GM23338 (cell line): ENCODE results near the gene WWC1. TPM values are rescaled to one million over a fixed set of nuclear protein-coding genes. Genes with fewer than 3 reads are reported as not detected.

Experiments
- ATAC-seq: fragments of 200-7000 bp; cut with Tn5 transposase; 3 replicates; pipeline ENCODE4 v1.9.1; 2020
- DNase-seq: peaks from one replicate; pipeline ENCODE4 v3.0.0-alpha.2; 2015; ENCODE audit warnings: low spot score
- H2AFZ ChIP-seq: fragments of 200-600 bp; sonication (generic); 2 replicates; pipeline ENCODE4 v1.8.0; 2016; ENCODE audit warnings: antibody characterized with exemption, mild to moderate bottlenecking, moderate library complexity
- H3F3A ChIP-seq: fragments of 200-600 bp; sonication (generic); replicated peaks from 2 replicates; pipeline ENCODE4 v1.8.0; 2017; ENCODE audit warnings: antibody characterized with exemption, mixed run types, low read depth
- H3K27ac ChIP-seq: fragments of 200-600 bp; sonication (generic); 2 replicates; pipeline ENCODE4 v1.6.1; 2016; ENCODE audit warnings: low read depth
- H3K27me3 ChIP-seq: fragments of 200-600 bp; sonication (generic); 2 replicates; pipeline ENCODE4 v1.8.0; 2016; ENCODE audit warnings: mild to moderate bottlenecking, mixed run types, moderate library complexity; ENCODE audit not compliant: insufficient read depth
- H3K36me3 ChIP-seq: fragments of 200-600 bp; sonication (generic); 2 replicates; pipeline ENCODE4 v1.8.0; 2016; ENCODE audit warnings: mild to moderate bottlenecking; ENCODE audit not compliant: insufficient read depth
- H3K4me1 ChIP-seq: fragments of 200-600 bp; sonication (generic); 2 replicates; pipeline ENCODE4 v1.8.0; 2016; ENCODE audit warnings: mild to moderate bottlenecking, moderate library complexity; ENCODE audit not compliant: insufficient read depth
- H3K4me2 ChIP-seq: fragments of 200-600 bp; sonication (generic); 2 replicates; pipeline ENCODE4 v1.7.1; 2017; ENCODE audit warnings: mixed run types
- H3K4me3 ChIP-seq: fragments of 200-600 bp; sonication (generic); 2 replicates; pipeline ENCODE4 v1.6.1; 2016; ENCODE audit warnings: mixed run types
- H3K79me2 ChIP-seq: fragments of 200-600 bp; sonication (generic); replicated peaks from 2 replicates; pipeline ENCODE4 v1.8.0; 2017; ENCODE audit warnings: mild to moderate bottlenecking; ENCODE audit not compliant: insufficient read depth
- H3K9me2 ChIP-seq: fragments of 200-600 bp; sonication (generic); 2 replicates; pipeline ENCODE4 v1.8.0; 2017; ENCODE audit not compliant: insufficient read depth
- H4K20me1 ChIP-seq: fragments of 200-600 bp; sonication (generic); replicated peaks from 2 replicates; pipeline ENCODE4 v1.8.0; 2017; ENCODE audit warnings: mild to moderate bottlenecking; ENCODE audit not compliant: insufficient read depth
- H3K27ac Mint-ChIP-seq: 2 replicates; pipeline ENCODE4 v1.8.0; 2020; ENCODE audit warnings: inconsistent platforms, mild to moderate bottlenecking, moderate library complexity, mixed read lengths
- H3K27me3 Mint-ChIP-seq: 3 replicates; pipeline ENCODE4 v1.8.0; 2022; ENCODE audit warnings: low read depth, mild to moderate bottlenecking, moderate library complexity, mixed read lengths, inconsistent platforms; ENCODE audit not compliant: insufficient read depth, poor library complexity
- H3K36me3 Mint-ChIP-seq: 3 replicates; pipeline ENCODE4 v1.8.0; 2021; ENCODE audit warnings: low read depth, mild to moderate bottlenecking, inconsistent platforms, moderate library complexity, mixed read lengths
- H3K4me1 Mint-ChIP-seq: 3 replicates; pipeline ENCODE4 v1.8.0; 2020; ENCODE audit warnings: mild to moderate bottlenecking, inconsistent platforms, mixed read lengths
- H3K4me3 Mint-ChIP-seq: 3 replicates; pipeline ENCODE4 v1.8.0; 2021; ENCODE audit warnings: moderate library complexity, mild to moderate bottlenecking, inconsistent platforms, mixed read lengths
- H3K9me3 Mint-ChIP-seq: 3 replicates; pipeline ENCODE4 v1.8.0; 2020; ENCODE audit warnings: moderate library complexity, mild to moderate bottlenecking, inconsistent platforms, mixed read lengths
- NANOG ChIP-seq: IDR thresholded peaks from 2 replicates; pipeline ENCODE4 v1.6.1; 2016; ENCODE audit warnings: antibody characterized with exemption, borderline replicate concordance
- REST ChIP-seq: IDR thresholded peaks from one replicate; pipeline ENCODE4 v1.6.1; 2018; ENCODE audit warnings: antibody characterized with exemption; ENCODE audit not compliant: unreplicated experiment
- ZNF462 ChIP-seq: fragments of 250-450 bp; sonication (Bioruptor Pico); IDR thresholded peaks from 2 replicates; pipeline ENCODE4 v1.5.0; 2020; ENCODE audit warnings: mild to moderate bottlenecking, moderate library complexity
- polyA plus RNA-seq: library from polyadenylated mRNA; unstranded; fragments of >200 nt; fragmentation: Nextera tagmentation; extraction: Ambion mirVana; gene quantifications from 2 replicates; pipeline ENCODE4 v1.2.1, GENCODE V29; 2016
- total RNA-seq: library from RNA; depleted of rRNA; stranded (reverse); fragments of >200 nt; shearing (Covaris generic); gene quantifications from 2 replicates; pipeline ENCODE4 v1.2.3, GENCODE V29; 2014

Gene WWC1
- total and polyA plus RNA-seq, 2 experiments from 2014 or later, result 25.4 to 27.8 TPM

- Mint-ChIP-seq H3K27ac (no peak overlapping the region), H3K36me3 (no peaks in the 10 kb centered on the region), H3K4me1 (peaks cover 35% of the 10 kb centered on the region), H3K4me3 (no peak overlapping the region), H3K9me3 (no peaks in the 10 kb centered on the region; the same call in 2 of the 3 replicates), H3K27me3 (peaks cover 9% of the 10 kb centered on the region)
- no peak overlapping the region for H3K4me3 ChIP-seq
- H3K27ac ChIP-seq, result no peak overlapping the region
- H4K20me1 ChIP-seq, result peaks cover 24% of the 10 kb centered on the region; the same call in 1 of the 2 replicates
- no peaks in the 10 kb centered on the region for H3K36me3 ChIP-seq
- H3K4me1 ChIP-seq, result peaks cover 29% of the 10 kb centered on the region
- H3F3A ChIP-seq, result 0 out of 2 replicates have a peak, but pooled peaks cover 9% of the 10 kb centered on the region
- peaks cover 4% of the 10 kb centered on the region; the same call in 1 of the 2 replicates for H3K9me2 ChIP-seq
- no peak overlapping the region for H3K4me2 ChIP-seq
- DNase-seq (no peak), ATAC-seq (no peak)
- H3K27me3 ChIP-seq, result no peaks in the 10 kb centered on the region
- TF ChIP-seq ZNF462 (CRISPR knock-in tag), result no peak
- no peak overlapping the region for H2AFZ ChIP-seq
- peaks cover 53% of the 10 kb centered on the region for H3K79me2 ChIP-seq
Observed at GRCh38 chr5:168362097-168362885, 70.8 kb downstream of the WWC1 start.

GRCh38 chr5:168364151-168364661 is 72.8 kb downstream of the WWC1 start:
- Histone ChIP-seq H3K4me3 (no peak overlapping the region), H3K9me2 (peaks cover 10% of the 10 kb centered on the region; the same call in 1 of the 2 replicates), H3K36me3 (no peaks in the 10 kb centered on the region), H3F3A (0 out of 2 replicates have a peak, but pooled peaks cover 9% of the 10 kb centered on the region), H2AFZ (no peak overlapping the region), H3K4me1 (peaks cover 33% of the 10 kb centered on the region), H3K4me2 (no peak overlapping the region), H3K27ac (peak overlapping the region; percentile 46; the same call in 1 of the 2 replicates), H4K20me1 (peaks cover 20% of the 10 kb centered on the region; the same call in 1 of the 2 replicates), H3K79me2 (peaks cover 49% of the 10 kb centered on the region), H3K27me3 (no peaks in the 10 kb centered on the region)
- H3K27me3 Mint-ChIP-seq, result peaks cover 6% of the 10 kb centered on the region
- no peak for DNase-seq
- no peak overlapping the region for H3K27ac Mint-ChIP-seq
- no peaks in the 10 kb centered on the region for H3K9me3 Mint-ChIP-seq
- no peak overlapping the region for H3K4me3 Mint-ChIP-seq
- no peaks in the 10 kb centered on the region; the same call in 2 of the 3 replicates for H3K36me3 Mint-ChIP-seq
- peaks cover 39% of the 10 kb centered on the region for H3K4me1 Mint-ChIP-seq
- no peak; the same call in 2 of the 3 replicates for ATAC-seq
- TF ChIP-seq NANOG, result no peak
- no peak for TF ChIP-seq REST
